COR-L47 (cell line): ENCODE measurements around the gene SLCO1A2.

ENCODE experiments used
- DNase-seq: peaks from one replicate; lab custom pipeline; 2025; lab: John Stamatoyannopoulos, UW

The SLCO1A2 gene

GRCh38 chr12:21330682-21331253, 3.9 kb downstream of the SLCO1A2 start:
- DNase-seq: no peak

GRCh38 chr12:21328578-21328977, 6.1 kb downstream of the SLCO1A2 start:
- no peak for DNase-seq

DNA sequence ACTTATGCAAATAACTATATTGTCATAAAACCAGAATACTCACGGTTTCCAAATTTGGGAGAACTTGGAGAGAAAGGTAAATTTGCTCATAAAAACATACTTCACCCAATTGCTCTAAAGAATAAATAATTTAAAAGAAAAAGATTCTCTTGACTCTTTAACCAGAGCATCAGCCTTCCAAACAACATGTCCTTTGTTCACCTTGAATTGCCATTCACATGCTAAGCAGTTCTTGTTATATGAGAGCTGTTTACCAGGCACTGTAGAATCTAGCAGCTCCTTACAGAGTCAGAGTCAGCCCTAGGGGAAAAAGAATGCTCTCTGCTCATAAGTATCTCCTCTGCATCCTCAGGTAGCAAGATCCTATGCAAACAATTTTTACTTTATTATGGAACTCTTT, 10.2 kb downstream of the SLCO1A2 start:
- no peak for DNase-seq

DNA sequence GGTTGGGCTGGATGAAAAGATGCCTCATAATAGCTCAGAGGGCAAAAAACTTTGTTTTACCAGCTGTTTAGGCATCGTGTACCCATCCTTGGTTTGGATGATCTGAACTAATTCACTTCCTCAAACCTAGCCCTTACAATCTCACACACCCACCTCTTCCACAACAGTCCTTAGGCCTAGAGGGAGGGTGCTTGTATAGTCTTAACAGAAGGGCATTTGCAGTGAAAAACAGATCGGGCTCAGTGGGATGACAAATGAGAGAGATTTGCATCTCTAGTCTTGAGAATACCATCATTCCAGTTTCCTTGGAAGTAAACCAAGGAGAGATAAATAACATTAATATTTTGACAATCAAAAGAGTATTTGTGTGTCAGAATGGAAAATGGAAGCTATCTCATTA, 11.0 kb downstream of the SLCO1A2 start:
- no peak for DNase-seq

DNA sequence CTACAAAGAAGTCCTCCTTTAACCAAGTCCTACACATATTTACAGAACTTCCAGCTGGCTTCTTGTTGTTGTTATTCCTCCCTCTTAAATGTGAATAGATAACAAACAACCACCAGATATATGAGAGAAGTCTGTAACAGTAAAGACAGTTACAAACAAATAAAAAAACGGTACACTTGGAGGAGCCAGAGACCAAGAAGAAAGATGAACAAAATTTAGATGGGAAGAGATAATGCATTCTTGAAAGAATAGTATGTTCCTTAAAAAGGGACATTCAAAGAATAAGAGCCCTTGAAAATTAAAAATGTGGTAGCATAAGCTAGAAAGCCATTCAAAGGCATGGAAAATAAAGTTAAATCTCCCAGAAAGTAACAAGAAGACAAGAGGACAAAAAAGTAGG, 25.9 kb downstream of the SLCO1A2 start:
- DNase-seq: no peak

DNA sequence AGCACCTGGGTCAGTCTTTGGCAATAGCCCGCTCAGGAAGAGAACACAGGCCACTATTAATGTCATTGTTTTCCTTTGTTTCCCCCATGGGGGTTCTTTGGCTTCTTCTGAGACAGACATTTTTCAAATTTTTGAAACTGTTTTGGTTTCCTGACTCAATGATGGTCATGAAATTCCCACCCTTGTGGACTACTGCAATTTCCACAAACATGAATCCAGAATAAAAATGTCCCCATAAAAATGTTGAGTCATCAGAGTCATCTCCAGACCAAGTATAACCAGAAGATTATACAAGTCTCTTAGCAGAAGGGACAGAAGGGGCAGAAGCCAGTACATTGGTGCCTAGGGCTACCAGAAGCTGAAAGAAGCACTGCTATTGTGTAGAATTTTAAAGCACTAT, 29.1 kb downstream of the SLCO1A2 start:
- no peak for DNase-seq

DNA sequence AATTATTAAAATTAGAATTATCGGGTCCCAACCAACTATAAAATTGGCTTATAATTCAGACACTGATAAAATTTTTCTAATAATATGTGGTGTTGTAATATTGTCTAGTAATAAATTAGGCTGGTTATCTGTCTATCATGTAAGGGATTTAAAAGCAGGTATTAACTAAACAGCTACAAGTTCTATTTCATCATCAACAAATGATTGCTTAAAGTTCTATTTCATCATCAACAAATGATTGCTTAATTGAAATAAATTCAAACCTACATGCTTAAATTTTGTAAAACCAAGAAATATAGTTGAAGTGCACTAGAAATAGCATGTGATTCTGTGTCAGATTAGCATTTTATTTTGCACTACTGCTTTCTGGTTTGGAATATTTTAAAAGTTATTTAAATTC, 34.1 kb downstream of the SLCO1A2 start:
- no peak for DNase-seq

- no peak for DNase-seq
These were observed 37.8 kb downstream of the SLCO1A2 start for GRCh38 chr12:21296751-21297406.

- no peak for DNase-seq
These were observed 38.4 kb downstream of the SLCO1A2 start for GRCh38 chr12:21296348-21296747.

- DNase-seq: no peak
These were observed 40.5 kb downstream of the SLCO1A2 start for GRCh38 chr12:21294176-21294575.

- no peak for DNase-seq
These were observed 42.6 kb downstream of the SLCO1A2 start for GRCh38 chr12:21292111-21292510.

DNA sequence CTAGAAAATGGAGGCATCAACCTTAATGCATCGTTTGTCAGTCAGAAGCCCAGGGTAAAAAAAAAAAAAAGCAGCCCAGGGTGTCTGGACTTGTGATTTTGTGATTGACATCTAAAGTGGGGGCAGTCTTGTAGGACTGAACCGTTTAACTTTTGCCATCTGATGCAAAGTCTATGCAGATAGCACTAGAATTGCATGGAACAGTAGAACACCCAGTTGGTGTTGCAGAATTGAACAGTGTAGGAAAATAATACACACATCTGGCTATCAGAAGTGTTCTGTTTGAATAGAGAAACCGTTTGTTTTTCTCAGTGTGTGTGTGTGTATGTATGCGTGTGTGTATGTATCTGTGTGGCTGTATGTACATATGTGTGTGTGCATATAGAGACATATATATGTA, 45.0 kb downstream of the SLCO1A2 start:
- no peak for DNase-seq

- no peak for DNase-seq
These were observed 57.9 kb downstream of the SLCO1A2 start for GRCh38 chr12:21276826-21277225.

DNA sequence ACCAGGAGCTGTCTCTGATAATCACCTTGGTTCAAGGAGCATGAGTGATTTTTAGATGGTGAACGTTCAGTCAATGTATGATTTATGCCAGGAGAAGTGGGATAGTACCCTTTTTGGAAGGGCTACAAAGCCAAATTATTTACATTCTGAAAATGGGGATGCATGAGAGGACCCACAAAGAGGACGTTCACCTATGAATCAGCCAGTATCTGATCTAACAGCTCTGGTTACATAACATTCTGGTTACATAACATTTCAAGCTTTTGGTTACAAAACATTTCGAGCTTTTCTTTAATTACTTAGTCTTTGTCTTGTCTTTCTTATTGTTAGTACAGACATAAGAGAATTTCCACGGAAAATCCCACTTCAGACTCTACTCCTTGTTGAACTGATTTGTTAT, 68.8 kb downstream of the SLCO1A2 start:
- no peak for DNase-seq

DNA sequence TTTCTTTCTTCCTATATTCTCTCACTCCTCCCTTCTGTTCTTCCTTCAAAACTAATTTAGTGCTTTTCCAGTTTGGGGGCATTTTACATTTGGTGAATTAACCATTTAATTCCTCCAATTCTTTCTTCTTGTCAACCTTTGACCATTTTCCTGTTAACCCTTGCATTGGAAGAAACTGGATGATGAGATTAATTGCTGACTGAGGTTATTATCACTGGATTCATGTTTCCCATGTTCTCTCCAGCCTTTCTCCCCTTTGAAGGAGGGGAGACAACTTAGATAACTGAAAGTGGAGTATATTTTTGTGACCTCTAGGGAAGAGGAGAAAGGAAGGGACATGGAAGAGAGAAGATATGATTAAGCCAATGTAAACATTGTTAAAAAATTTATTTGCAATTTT, 70.5 kb downstream of the SLCO1A2 start:
- no peak for DNase-seq

GRCh38 chr12:21257172-21257571, 77.5 kb downstream of the SLCO1A2 start:
- no peak for DNase-seq

- DNase-seq: no peak
These were observed 82.6 kb downstream of the SLCO1A2 start for GRCh38 chr12:21252070-21252469.

DNA sequence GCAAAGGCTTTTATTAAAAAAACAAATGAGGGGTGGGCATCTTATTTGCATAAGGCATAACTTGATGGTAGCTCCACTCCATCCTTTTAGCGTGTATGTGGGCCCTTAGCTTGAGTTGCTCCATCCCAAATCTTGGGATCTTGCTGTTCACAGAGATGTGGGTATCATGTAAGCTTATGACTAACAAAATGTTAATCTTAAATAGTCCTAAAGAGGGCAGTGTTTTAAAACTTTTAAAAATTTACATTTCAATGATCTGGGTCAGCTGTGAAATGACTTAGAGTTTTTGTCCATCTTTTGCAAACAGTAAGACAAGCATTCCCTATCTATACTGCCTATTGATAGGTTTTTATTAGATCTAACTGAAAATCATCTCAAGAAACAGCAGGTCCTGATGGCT, 86.0 kb downstream of the SLCO1A2 start:
- DNase-seq: no peak

GRCh38 chr12:21239866-21240265, 94.9 kb downstream of the SLCO1A2 start:
- no peak for DNase-seq

DNA sequence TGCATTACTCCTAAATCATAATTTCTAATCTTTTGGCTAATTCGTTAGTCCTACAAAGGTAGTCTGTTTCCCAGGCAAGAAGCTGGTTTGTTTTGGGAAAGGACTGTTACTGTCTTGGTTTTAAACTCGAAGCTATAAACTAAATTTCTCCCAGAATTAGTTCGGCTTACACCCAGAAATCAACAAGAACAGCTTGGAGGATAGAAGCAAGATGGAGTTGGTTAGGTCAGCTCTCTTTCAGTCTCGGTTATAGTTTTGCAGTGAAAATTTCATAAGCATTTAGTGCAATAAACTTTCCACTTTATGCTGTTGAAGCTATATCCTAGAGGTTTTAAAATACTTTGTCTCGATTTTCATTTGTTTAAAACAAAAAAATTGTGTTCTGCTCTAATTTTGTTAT, 100.3 kb downstream of the SLCO1A2 start:
- DNase-seq: no peak

GRCh38 chr12:21223930-21224329, 110.8 kb downstream of the SLCO1A2 start:
- no peak for DNase-seq

DNA sequence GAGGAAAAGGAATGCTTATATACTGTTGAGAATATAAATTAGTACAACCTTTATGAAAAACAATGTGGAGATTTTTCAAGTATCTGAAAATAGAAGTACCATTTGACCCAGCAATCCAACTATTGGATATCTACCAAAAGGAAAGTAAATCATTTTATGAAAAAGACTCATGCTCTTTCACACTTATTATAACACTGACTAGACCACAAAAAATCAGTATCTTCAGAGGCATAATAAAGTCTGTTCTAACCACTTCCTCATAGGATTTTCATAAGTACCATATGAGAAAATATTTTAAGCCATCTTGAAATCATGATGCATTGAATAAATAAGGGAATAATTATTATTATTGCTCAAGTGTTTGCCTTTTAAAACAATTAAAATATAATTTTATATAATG, 112.9 kb downstream of the SLCO1A2 start:
- no peak for DNase-seq

DNA sequence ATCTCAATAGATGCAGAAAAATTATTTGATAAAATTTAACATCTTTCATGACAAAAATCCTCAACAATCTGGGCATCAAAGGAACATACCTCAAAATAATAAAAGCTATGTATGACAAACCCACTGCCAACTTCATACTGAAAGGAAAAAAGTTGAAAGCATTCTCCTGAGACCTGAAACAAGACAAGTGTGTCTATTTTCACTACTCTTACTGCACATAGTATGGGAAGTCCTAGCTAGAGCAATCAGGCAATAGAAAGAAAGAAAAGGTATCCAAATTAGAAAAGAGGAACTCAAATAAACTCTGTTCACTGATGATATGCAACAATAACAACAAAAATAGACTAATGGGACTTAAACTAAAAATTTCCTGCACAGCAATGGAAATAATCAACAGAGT, 113.6 kb downstream of the SLCO1A2 start:
- no peak for DNase-seq

DNA sequence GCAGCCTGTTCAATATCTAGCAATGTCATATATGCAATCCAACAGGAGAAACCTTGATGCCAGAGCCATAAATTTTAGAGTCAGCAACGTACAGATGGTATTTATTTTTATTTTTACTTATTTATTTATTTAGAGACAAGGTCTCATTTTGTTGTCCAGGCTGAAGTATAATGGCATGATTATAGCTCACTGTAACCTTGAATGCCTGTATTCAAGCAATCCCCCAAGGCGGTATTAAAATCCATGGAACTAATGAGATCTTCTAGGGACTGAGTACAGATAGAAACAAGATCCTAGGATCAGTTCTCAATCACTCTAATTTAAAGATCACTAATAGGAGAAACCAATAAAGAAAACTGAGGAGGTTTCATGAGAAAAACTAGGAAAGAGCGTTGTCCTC, 114.5 kb downstream of the SLCO1A2 start:
- no peak for DNase-seq
